Right forelimb (tissue), 1 donor: Measurements from ENCODE around the gene SRP19.
"Not testable (repeated sequence)": the region's sequence is repeated elsewhere in the genome, so short reads cannot be mapped to it uniquely, and the experiment has no call there.

Experiments used
- DNase-seq: peaks from one replicate; pipeline ENCODE4 v3.0.0-alpha.2; 2018

The SRP19 gene

GRCh38 chr5:112860929-112861637 lies at the start of gene SRP19:
TSS of gene SRP19 (plus strand) at chr5:112861287. CDS start at chr5:112861377, 90 bp downstream.
- peak; percentile 94 for DNase-seq

GRCh38 chr5:112812549-112812948 lies 48.5 kb upstream of the SRP19 start:
- no peak for DNase-seq

- no peak for DNase-seq
These were observed 40.8 kb upstream of the SRP19 start for GRCh38 chr5:112820246-112820645.

- DNase-seq = no peak
These were observed 38.6 kb upstream of the SRP19 start for GRCh38 chr5:112822456-112822855.

- no peak for DNase-seq
These were observed 37.9 kb upstream of the SRP19 start for GRCh38 chr5:112823181-112823580.

GRCh38 chr5:112823656-112824055 lies 37.4 kb upstream of the SRP19 start:
- no peak for DNase-seq

GRCh38 chr5:112824197-112824596 lies 36.9 kb upstream of the SRP19 start:
- DNase-seq = no peak

- DNase-seq = no peak
These were observed 30.7 kb upstream of the SRP19 start for GRCh38 chr5:112830378-112830777.

- no peak for DNase-seq
These were observed 27.1 kb upstream of the SRP19 start for GRCh38 chr5:112833971-112834370.

- no peak for DNase-seq
These were observed 16.6 kb upstream of the SRP19 start for GRCh38 chr5:112844489-112844888.

GRCh38 chr5:112846556-112846955 lies 14.5 kb upstream of the SRP19 start:
- DNase-seq = no peak

GRCh38 chr5:112847306-112847705 lies 13.8 kb upstream of the SRP19 start:
- no peak for DNase-seq

GRCh38 chr5:112848116-112848811 lies 12.8 kb upstream of the SRP19 start:
- DNase-seq = no peak

GRCh38 chr5:112849912-112850311 lies 11.2 kb upstream of the SRP19 start:
- DNase-seq = no peak

- no peak for DNase-seq
These were observed 6.4 kb upstream of the SRP19 start for GRCh38 chr5:112854651-112855050.

- DNase-seq = no peak
These were observed 3.2 kb upstream of the SRP19 start for GRCh38 chr5:112857866-112858265.

GRCh38 chr5:112860571-112860928 lies 537 bp upstream of the SRP19 start:
- not testable (repeated sequence) for DNase-seq

- no peak for DNase-seq
These were observed 525 bp downstream of the SRP19 start for GRCh38 chr5:112861638-112861985.

- DNase-seq = no peak
These were observed 998 bp downstream of the SRP19 start for GRCh38 chr5:112862085-112862484.

- DNase-seq = no peak
These were observed 2.5 kb downstream of the SRP19 start for GRCh38 chr5:112863549-112863948.

- DNase-seq = no peak
These were observed 4.0 kb downstream of the SRP19 start for GRCh38 chr5:112865128-112865527.

- no peak for DNase-seq
These were observed 5.7 kb downstream of the SRP19 start for GRCh38 chr5:112866739-112867138.

GRCh38 chr5:112867411-112867810 lies 6.3 kb downstream of the SRP19 start:
- DNase-seq = no peak

GRCh38 chr5:112869948-112870347 lies 8.9 kb downstream of the SRP19 start:
- DNase-seq = no peak

- DNase-seq = no peak
These were observed 9.9 kb downstream of the SRP19 start for GRCh38 chr5:112870966-112871365.
